Activated effector memory CD4-positive, alpha-beta T cell treated with Interleukin-2 at 50 U/mL for 16 hours (primary cell): ENCODE results near the gene CALML5.
"Not testable (repeated sequence)": the region's sequence is repeated elsewhere in the genome, so short reads cannot be mapped to it uniquely, and the experiment has no call there.

Experiments
- DNase-seq: peaks from one replicate; pipeline ENCODE4 v3.0.0-alpha.2; 2020

Gene CALML5

DNA sequence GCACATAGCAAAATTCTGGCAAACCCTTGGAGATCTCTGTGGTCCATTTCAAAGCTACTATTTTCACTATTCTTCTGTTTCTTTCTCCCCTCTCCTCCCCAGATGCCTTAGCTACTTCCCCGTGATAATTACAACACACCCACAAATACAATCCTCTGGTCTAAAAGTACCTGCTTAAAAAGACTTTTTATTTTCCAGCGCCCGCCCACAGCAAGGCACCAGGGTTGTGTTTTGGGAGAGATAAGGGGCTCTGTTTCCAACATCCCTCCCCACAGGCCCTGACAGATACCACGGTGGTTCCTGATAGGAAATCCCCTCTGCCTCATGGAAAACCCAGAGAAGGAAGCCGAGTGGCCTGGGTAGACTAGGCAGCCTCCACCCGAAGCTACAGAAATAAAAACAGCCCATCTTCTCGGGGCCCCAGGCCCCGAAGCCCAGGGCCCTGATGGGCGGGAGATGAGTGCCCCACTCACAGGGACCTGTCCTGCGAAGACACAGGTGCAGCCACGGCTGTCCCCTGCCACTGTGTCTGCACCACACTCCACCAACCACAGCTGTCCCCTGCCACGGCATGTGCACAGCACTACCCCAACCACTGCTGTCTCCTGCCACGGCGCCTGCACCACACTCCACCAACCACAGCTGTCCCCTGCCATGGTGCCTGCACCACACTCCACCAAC, 19.7 kb downstream of the CALML5 start:
- no peak for DNase-seq

- no peak for DNase-seq
Measured at GRCh38 chr10:5478694-5479305, 20.6 kb downstream of the CALML5 start.

DNA sequence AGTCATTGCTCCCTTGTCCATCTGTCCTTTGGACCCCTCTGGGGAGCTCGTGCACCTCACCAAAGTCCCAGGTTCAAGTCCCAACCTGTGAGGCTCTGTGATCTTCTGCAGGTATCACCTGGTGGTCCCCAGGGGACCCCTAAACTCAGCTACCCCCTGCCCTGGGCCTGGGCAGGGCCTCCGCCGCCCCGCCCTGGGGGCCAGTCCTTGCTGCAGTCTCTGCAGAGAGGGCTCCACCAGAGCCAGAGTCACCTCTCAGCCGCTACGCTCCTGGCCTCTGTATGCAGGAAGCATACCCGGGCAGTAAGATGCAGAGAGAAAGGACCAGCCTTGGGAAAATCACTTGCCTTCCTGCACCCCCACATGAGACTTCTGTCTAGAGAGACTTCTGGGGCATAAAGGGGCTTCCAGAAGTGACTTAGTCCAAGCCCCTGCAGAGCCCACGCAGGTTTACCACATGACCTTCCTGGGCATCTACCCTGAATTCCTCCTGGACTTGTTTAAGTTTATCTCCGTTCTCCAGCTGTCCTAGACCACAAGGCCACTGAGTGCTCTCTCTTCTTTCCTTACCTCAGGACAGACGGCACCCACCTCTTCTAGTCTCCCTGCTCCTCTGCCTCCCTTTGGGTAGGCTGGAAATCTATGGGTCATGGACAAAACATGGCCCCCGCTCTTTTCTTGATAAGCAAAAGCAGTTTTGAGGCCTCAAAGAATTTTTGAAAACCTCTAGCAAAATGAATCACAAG, 21.2 kb downstream of the CALML5 start:
- no peak for DNase-seq

DNA sequence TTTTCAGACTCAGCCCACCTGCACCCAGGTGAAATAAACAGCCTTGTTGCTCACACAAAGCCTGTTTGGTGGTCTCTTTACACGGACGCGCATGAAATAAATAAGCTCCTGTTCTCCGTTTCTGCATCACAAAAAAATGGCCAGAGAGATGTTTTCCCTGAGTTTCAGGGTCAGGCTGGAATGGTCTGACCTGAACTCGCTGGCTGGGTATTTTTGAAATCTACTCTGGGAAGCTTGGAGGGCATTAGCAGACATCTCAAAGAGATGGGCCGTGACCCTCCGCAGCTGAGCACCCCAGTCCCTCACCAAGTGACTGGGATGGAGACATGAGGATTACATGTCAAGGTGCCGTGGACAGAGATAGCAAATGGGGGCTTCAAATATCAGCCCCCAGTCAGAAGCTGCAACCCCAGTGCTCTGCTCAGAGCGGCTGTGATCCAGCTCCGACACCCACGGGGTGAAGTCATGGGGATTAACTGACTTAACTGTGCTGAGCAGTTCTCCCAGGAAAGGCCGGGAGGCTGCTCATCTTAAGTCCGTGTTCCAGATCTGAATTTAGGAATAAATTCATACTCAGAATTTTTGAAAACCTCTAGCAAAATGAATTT, 22.3 kb downstream of the CALML5 start:
- no peak for DNase-seq

GRCh38 chr10:5475974-5476807, 23.2 kb downstream of the CALML5 start:
- DNase-seq = not testable (repeated sequence)

- not testable (repeated sequence) for DNase-seq
Measured at GRCh38 chr10:5475088-5475487, 24.3 kb downstream of the CALML5 start.

DNA sequence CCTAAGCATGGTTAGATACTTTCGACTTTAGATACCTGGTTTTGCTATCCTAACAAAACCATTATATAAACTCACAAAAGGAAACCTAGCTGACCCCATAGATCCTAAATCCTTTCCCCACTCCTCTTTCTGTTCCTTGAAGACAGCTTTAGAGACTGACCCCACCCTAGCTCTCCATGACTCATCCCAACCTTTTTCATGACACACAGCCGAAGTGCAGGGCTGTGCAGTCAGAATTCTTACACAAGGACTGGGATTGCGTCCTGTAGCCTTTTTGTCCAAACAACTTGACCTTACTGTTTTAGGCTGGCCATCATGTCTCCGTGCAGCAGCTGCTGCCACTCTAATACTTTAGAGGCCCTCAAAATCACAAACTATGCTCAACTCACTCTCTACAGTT, 24.7 kb downstream of the CALML5 start:
- DNase-seq = not testable (repeated sequence)

GRCh38 chr10:5470062-5470751, 29.2 kb downstream of the CALML5 start:
- no peak for DNase-seq

DNA sequence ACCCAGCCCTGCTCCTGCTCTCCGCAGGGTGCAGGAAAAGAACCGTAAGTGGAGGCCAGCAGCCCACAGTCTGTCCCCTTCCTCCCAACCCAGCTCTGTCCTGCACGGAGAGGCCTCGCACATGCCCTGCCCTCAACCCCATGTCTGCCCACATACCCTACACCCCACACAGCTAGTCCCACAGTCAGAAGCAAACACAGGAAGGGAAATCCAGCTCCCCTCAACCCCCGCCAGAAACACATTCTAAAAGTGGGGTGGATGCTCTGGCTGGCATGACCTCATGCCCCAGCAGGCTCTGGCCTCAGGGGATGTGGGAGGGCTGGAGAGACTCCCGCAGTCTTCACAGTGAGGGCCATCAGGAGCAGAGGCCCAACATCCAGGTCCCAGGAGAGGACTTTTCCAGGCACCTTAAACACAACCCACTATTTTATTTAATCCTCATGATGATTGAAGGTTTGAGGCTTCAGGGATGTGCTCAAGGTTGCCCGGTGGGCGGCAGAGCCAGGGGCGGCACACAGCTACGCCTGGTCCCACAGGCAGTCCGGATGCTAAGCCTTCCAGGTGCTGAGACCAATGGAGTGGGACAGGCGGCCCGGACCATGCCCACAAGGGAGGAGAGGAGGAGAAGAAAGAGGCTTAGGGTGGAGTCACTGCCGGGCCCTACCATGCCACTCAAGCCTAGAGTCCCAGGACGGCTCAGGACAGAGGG, 29.9 kb downstream of the CALML5 start:
- no peak for DNase-seq

GRCh38 chr10:5468262-5469106, 30.9 kb downstream of the CALML5 start:
- DNase-seq = no peak

GRCh38 chr10:5467634-5468255, 31.6 kb downstream of the CALML5 start:
- no peak for DNase-seq

- no peak for DNase-seq
Measured at GRCh38 chr10:5467207-5467535, 32.2 kb downstream of the CALML5 start.

GRCh38 chr10:5466451-5467206, 32.7 kb downstream of the CALML5 start:
- DNase-seq = no peak

DNA sequence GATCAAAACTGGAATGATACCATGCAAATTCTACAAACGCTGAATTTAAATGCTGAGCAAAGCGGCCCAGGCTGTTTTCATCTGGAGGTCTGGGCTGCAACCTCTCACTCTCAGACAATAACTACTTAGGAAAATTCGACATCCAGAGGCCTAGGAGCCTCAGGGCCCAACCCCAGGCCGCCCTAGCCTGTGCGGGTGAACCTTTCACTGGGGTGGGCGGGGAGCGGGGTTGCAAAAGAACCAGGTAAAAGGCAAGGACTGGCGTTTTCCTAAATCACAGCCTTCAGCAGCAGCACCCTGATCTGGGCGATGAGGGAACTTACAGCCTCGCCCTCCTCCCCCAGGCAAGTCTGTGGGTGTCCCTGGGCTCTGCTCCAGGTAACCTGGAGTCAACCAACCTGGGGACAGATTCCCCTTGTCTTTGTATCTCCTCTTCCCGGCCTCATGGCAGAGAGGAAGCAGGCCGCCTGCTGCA, 33.4 kb downstream of the CALML5 start:
- DNase-seq = no peak

GRCh38 chr10:5464546-5464945, 34.8 kb downstream of the CALML5 start:
- no peak for DNase-seq

- no peak for DNase-seq
Measured at GRCh38 chr10:5462841-5463293, 36.5 kb downstream of the CALML5 start.

- DNase-seq = no peak
Measured at GRCh38 chr10:5461914-5462840, 37.2 kb downstream of the CALML5 start.

GRCh38 chr10:5461203-5461588, 38.2 kb downstream of the CALML5 start:
- no peak for DNase-seq
